ENCODE data around the gene TASP1. TPM values are rescaled to one million over a fixed set of nuclear protein-coding genes. Genes with fewer than 3 reads are reported as not detected.

TASP1 gene, protein sequence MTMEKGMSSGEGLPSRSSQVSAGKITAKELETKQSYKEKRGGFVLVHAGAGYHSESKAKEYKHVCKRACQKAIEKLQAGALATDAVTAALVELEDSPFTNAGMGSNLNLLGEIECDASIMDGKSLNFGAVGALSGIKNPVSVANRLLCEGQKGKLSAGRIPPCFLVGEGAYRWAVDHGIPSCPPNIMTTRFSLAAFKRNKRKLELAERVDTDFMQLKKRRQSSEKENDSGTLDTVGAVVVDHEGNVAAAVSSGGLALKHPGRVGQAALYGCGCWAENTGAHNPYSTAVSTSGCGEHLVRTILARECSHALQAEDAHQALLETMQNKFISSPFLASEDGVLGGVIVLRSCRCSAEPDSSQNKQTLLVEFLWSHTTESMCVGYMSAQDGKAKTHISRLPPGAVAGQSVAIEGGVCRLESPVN
- 9.2 and 16.7 TPM in 2 replicates for total RNA-seq (2014; rRNA removed; shearing (Covaris generic))

DNA sequence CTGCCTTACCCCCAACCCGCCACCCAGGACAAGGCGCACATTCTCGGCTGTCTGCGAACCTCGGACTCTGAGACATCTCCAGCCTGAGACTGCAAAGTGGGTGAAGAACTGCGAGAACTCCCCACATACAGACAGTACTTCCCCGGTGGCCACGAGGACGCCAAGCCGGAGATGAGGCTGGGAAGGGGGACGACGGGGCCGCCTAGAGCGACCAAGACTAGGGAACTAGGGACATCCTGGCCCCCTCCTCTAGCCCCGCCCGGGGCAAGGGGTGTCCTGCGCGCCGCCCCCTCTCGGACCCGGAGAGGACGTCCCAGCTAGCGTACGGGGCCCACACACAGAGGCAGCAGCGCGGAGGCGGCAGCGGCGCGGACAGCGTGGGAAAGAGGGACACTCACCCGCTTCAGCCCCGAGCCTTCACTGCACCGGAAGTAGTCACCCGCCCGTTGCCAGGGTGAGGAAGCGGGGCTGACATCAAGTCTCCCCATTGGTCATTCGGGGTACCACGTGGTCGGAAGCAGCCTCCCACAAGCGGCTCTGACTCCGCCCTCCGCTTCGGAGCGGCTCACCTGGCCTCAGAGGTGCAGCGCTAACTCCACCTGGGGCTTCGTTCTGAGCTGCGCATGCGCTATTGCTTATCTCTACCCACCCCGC is at the start of gene TASP1:
TSS of gene TASP1 (minus strand) at position 437 of the 654 bp plus-strand sequence. CDS start 8,854 bp downstream, outside the sequence.

Other genes starting within 250 kb of the TASP1 start
- 23.5 and 25.2 TPM in 2 replicates for gene ESF1, start 146.0 kb upstream of the TASP1 start, total RNA-seq (2014; rRNA removed; shearing (Covaris generic))
- 27.2 and 30.8 TPM in 2 replicates for gene NDUFAF5, start 146.1 kb upstream of the TASP1 start, total RNA-seq (2014; rRNA removed; shearing (Covaris generic))